Activated T-helper 17 cell treated with anti-CD3 and anti-CD28 coated beads, Interleukin-2, amount 50 U/mL, for 72 hours (primary cell): ENCODE measurements around the gene ROBO3. TPM values are rescaled to one million over a fixed set of nuclear protein-coding genes. Genes with fewer than 3 reads are reported as not detected.

Source experiments
- ATAC-seq: fragments of 150-1000 bp; cut with Tn5 transposase; replicated peaks from 2 replicates; pipeline ENCODE4 v1.10.0; 2021; ENCODE audit warnings: mild to moderate bottlenecking, moderate library complexity
- H3K27ac Mint-ChIP-seq: one replicate; pipeline ENCODE4 v1.8.0; 2022; ENCODE audit warnings: mixed read lengths
- H3K27me3 Mint-ChIP-seq: one replicate; pipeline ENCODE4 v1.8.0; 2022; ENCODE audit warnings: mixed read lengths
- H3K36me3 Mint-ChIP-seq: one replicate; pipeline ENCODE4 v1.8.0; 2022; ENCODE audit warnings: low read depth, mild to moderate bottlenecking, mixed read lengths
- H3K4me1 Mint-ChIP-seq: one replicate; pipeline ENCODE4 v1.8.0; 2022; ENCODE audit warnings: mixed read lengths
- H3K4me3 Mint-ChIP-seq: one replicate; pipeline ENCODE4 v1.8.0; 2022; ENCODE audit warnings: mild to moderate bottlenecking, mixed read lengths
- H3K9me3 Mint-ChIP-seq: one replicate; pipeline ENCODE4 v1.8.0; 2022; ENCODE audit warnings: mixed read lengths
- total RNA-seq, 2 donors: library from RNA; stranded (reverse); gene quantifications; one replicate each; pipeline ENCODE4 v1.2.3, GENCODE V29; 2022

The ROBO3 gene
- total RNA-seq, 2 donors from 2014 or later = 8.1 TPM

DNA sequence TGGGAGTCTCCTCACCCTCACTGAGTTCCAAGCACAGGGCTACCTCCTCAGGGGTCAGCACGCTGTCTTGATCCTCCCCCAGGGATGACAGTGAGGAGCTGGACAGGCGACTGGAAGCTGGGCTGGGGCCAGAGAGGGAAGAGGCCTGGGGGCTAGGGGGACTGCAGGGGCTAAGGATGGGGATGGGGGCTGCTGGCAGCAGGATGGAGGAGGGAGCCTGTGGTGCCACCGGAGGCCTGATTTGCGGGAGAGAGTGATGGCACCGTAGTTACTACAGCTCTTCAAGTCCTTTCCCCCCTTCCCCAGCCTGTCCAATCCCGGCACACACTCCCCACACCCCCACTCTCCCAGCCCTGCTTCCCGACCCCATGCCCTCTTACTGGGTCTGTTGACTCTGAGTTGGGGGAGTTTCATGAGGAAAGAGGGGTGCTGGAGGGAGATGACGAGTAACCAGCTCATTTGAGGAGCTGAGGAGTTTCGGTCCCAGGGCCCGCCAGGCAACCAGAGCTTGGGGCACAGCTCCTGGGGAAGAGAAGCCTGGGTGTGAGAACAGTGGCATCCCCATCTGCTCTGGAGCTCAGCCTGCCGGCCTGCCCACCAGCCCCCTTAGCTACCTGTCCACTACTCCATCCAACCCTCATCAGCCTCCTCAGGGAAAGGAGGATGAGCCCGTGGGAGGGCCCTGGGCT is 21.9 kb downstream of the ROBO3 start:
- Mint-ChIP-seq H3K4me3 (no peak overlapping the region), H3K27ac (no peak overlapping the region), H3K9me3 (no peaks in the 10 kb centered on the region), H3K27me3 (peaks cover 18% of the 10 kb centered on the region), H3K4me1 (no peaks in the 10 kb centered on the region), H3K36me3 (no peaks in the 10 kb centered on the region)
- no peak for ATAC-seq

DNA sequence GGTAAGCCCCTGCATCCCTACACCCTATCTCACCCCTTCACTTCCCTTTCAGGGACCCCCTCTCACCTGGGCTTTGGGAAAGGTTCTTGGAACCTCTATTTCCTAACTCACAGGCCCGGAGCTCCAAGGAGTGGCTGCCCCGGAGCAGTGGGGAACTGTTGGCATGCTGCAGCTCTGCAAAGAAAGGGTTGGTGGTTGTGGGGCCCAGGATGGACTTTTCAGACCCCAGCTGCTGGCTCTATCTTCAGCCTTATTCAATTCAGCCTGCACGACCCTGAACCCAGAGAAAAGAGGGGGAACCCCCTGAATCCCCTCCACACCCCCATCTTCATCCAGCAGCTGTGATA is 22.4 kb downstream of the ROBO3 start:
- H3K27ac Mint-ChIP-seq = no peak overlapping the region
- peaks cover 18% of the 10 kb centered on the region for H3K27me3 Mint-ChIP-seq
- H3K4me1 Mint-ChIP-seq = no peaks in the 10 kb centered on the region
- no peaks in the 10 kb centered on the region for H3K9me3 Mint-ChIP-seq
- H3K36me3 Mint-ChIP-seq = no peaks in the 10 kb centered on the region
- H3K4me3 Mint-ChIP-seq = no peak overlapping the region
- no peak for ATAC-seq

DNA sequence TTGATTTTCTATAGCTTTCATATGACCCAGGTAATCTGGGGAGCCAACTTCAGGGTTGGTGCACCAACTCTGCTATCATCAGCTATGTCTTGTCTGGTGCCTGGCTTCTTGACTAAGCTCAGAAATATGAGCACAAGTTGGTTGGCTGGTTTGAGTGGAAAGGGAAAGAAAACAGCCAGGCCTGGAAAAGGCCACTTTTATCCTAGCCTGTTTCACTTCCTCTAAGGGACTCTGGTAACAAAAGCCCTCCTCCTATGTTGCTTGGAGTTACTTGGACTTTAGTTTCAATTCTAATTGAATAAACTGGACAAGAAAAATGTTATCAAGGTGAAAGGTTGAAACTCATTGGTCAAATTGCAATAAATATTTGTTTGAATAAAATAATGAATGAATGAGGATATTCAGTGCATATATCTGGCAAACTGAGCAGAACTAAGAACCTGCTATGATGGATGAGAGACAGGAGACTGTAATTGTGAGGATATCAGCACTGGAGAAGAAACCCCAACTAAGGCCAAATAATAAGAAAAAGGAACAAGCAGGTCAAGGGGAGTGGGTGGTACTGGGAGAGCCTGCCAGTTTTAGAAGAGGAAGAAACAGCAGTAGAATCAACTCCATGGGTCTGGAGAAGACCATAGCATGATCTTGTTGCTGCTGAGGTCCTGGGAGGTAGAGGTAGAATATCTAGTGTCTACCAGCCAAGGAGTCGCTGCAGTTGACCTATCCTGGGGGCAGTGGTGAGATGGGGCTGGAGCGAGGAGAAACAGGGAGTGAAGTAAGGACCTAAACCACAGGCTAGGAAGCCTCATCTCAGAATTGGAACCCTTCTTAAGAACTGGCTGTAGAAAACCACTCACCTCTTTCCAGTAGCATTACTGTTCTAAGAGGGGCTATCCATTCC is 24.2 kb downstream of the ROBO3 start:
- Mint-ChIP-seq H3K4me3 (no peak overlapping the region), H3K9me3 (no peaks in the 10 kb centered on the region), H3K36me3 (no peaks in the 10 kb centered on the region), H3K27ac (no peak overlapping the region), H3K4me1 (no peaks in the 10 kb centered on the region), H3K27me3 (peaks cover 18% of the 10 kb centered on the region)
- ATAC-seq = no peak

DNA sequence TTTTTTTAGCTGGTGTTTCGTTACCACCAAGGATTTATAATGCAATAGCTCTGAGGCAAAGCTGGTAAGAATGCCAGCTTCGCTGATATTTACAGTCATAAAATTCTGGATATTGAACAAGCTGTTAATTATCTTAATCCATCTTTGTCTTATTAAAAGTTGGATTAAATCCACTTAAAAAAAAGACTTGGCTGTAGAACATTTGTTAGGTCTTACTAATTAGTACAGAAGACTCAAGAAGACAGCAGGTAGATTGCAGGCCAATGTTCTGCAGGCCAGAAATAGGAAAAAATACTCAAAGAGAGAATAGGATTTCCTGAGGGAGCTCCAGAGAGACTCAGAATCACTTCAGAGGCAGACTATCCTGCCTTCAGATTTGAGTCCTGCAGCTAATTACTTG is 24.9 kb downstream of the ROBO3 start:
- Mint-ChIP-seq H3K4me1 (no peaks in the 10 kb centered on the region), H3K36me3 (no peaks in the 10 kb centered on the region), H3K27me3 (peaks cover 18% of the 10 kb centered on the region), H3K27ac (no peak overlapping the region), H3K9me3 (no peaks in the 10 kb centered on the region), H3K4me3 (no peak overlapping the region)
- ATAC-seq = no peak

DNA sequence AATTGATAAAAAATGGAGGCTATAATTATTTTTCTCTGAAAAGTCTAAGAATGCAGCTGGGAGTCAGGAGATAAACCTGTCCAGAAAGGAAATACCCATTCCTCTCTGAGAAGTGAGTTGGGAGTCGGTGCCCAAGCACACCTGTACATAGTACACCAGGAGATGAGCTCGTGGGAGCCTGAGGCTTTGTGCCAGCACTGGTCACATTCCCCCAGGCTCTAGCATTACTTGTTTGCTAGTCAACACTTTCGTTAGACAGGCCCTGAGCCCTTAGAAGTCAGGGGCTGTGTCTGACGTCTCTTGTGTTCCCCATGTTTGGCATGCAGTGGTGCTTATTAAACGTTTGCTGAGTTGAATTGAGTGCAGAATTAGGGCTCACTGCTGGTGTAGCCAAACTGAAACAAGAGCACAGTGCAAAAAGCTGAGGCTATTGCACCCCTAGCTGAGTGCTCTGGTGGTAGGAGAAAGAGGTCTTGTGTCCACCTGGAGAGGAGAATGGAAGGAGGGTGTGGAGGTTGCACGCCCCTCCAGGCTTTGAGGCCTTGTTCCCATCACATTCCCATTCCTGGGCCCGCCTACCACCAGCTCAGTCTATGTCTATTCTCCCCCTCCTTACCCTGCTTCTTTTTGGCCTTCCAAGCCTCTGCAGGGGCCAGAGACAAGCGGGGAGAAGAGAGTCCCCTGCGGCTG is 25.6 kb downstream of the ROBO3 start:
- no peak overlapping the region for H3K4me3 Mint-ChIP-seq
- H3K27me3 Mint-ChIP-seq = peaks cover 13% of the 10 kb centered on the region
- H3K4me1 Mint-ChIP-seq = no peaks in the 10 kb centered on the region
- no peak overlapping the region for H3K27ac Mint-ChIP-seq
- ATAC-seq = no peak
- H3K36me3 Mint-ChIP-seq = no peaks in the 10 kb centered on the region
- no peaks in the 10 kb centered on the region for H3K9me3 Mint-ChIP-seq

DNA sequence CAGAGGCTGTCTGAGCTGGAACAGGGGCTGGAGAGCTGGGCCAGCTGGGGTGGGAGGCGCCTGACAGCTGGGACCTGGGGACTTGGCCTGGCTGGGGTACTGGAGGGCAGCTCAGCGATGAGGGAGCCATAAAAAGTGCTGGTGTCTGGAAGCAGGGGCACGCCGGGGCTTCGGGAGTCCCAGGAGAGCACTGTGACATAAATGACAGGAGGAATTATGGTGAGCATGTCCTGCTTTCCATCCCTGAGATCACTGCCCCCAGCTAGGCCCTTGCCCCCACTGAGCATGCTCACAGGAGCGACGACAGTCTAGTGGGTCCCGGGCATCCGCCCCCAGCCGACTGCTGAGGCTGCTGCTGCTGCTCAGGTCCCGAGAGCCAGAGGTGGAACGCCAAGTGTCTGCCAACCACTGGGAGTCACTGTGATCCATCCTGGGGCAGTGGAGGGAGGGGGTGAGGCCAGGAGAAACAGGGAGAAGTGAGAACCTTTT is 26.2 kb downstream of the ROBO3 start:
- Mint-ChIP-seq H3K27ac (no peak overlapping the region), H3K27me3 (peaks cover 8% of the 10 kb centered on the region), H3K9me3 (no peaks in the 10 kb centered on the region), H3K4me1 (no peaks in the 10 kb centered on the region), H3K36me3 (no peaks in the 10 kb centered on the region), H3K4me3 (no peak overlapping the region)
- ATAC-seq = no peak

DNA sequence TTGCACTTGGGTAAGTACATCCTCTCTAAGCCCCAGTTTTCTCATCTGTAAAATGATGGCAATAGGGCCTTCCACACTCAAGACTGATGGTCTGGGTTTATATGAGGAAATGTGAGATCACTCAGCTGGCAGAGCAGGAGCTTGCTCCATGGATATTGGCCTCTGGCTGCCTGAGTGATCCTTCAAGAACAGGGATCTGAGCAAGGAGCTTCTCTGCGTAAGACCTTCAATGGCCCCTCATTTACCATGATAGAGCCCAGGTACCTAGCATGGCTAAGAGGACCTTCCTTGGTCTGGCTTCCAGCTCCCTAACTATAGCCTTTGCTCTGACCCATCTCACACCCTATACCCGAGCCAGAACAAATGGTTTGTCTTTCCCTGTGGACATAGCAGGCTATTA is 26.9 kb downstream of the ROBO3 start:
- no peak overlapping the region for H3K27ac Mint-ChIP-seq
- H3K9me3 Mint-ChIP-seq = no peaks in the 10 kb centered on the region
- ATAC-seq = no peak
- peaks cover 4% of the 10 kb centered on the region for H3K27me3 Mint-ChIP-seq
- H3K36me3 Mint-ChIP-seq = no peaks in the 10 kb centered on the region
- no peaks in the 10 kb centered on the region for H3K4me1 Mint-ChIP-seq
- H3K4me3 Mint-ChIP-seq = no peak overlapping the region

DNA sequence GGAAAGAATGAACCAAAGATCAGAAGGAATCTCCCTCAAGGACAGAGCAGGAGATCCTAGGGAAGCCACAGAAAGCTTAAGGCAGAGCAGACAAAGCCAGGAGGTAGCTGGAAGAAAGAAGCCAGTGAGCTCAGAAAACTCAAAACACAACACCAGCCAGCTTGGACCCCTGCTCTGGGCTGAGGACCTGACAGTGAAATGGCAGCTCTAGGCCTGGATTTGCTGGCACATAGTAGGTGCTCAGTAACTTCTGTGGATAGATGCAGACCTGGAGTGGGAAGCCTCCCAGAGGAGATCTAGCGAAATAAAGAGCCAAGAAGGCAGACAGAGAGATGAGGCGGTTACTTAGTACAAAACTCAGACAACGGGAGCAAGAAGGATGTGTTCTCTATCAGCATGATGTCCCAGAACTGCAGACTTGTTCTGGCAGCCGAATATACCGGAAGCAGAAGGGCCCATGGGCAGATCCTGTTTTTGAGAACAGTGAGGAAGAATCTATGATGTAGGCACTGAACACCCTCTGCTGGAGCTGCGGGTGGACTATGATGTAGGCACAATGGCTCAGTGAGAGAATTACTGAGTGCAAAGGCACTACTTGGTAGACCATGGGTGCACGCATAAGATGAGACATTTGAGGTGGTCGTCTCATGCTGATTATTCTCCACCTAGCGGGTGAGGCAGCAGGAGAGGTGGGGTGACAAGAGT is 27.7 kb downstream of the ROBO3 start:
- ATAC-seq = no peak
- Mint-ChIP-seq H3K27ac (no peak overlapping the region), H3K27me3 (peaks cover 8% of the 10 kb centered on the region), H3K9me3 (no peaks in the 10 kb centered on the region), H3K4me1 (no peaks in the 10 kb centered on the region), H3K4me3 (no peak overlapping the region), H3K36me3 (no peaks in the 10 kb centered on the region)

DNA sequence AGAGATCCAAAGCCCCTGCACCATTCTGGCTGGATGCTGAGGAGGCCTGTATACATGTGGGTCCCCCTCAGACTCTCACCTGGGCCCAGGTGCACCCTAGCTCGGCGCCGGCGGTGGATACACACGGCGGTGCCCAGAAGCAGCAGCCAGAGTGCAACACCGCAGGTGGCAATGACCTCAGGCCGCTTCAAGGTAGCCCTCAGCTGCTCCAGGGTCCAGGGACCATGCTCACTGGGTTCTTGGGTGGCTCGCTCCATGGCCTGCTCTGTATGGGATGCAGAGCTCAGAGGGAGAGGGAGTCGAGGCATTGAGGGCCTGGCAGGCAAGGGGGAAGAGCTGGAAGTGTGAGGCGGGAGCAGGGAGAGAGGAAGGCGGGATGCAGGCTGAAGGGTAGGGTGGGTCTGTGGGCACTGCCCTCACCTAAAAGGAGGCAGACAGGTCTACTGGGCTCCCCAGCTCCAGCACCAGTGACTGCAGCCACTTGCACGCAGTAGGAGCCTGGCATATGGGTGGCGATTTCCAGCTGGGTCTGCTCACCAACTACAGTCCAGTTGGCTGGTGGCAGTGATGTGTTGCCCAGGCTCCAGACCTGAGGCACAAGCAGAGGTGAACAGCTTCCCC is 28.7 kb downstream of the ROBO3 start:
- no peak overlapping the region for H3K27ac Mint-ChIP-seq
- peaks cover 4% of the 10 kb centered on the region for H3K27me3 Mint-ChIP-seq
- no peaks in the 10 kb centered on the region for H3K4me1 Mint-ChIP-seq
- H3K36me3 Mint-ChIP-seq = no peaks in the 10 kb centered on the region
- H3K4me3 Mint-ChIP-seq = no peak overlapping the region
- H3K9me3 Mint-ChIP-seq = no peaks in the 10 kb centered on the region
- no peak for ATAC-seq

DNA sequence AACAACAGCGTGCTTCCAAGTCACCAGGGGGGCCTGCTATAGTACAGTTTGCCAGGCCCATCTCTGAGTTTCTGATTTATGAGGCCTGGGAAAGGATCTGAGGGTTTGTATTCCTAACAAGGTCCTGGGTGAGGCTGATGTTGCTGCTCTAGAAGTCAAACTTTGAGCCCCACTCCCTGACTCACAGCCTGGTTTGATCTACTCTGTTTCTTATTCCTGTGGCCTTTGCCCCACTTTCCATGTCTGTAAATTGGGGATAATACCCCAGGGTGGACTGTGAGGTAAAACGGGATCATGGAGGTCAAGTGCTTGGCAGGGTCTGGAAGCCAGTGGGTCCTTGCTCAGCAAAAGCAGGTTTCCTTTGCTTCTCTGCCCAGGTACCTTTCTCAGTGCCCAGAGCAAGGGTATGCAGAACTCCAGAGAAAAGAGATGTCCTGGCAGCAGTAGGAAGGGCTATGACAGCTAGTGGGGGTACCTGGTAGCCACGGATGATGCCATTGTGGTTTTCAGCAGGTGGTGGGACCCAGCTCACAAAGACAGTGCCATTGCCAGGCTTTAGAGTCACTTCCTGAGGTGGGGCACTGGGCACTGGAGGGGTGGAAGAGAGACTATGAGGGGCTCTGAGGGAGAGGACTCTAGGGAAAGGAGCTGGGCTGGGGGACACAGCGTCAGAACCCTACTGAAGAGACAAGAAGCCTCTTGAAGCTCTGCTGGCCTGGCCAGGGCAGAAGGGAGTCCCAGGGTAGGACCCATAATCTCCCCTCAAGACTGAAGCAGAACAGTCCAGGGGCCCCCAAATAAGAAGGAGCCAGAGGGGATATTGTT is 29.6 kb downstream of the ROBO3 start:
- Mint-ChIP-seq H3K27me3 (peaks cover 7% of the 10 kb centered on the region), H3K27ac (no peak overlapping the region), H3K36me3 (no peaks in the 10 kb centered on the region), H3K4me1 (no peaks in the 10 kb centered on the region), H3K9me3 (no peaks in the 10 kb centered on the region), H3K4me3 (no peak overlapping the region)
- ATAC-seq = no peak

DNA sequence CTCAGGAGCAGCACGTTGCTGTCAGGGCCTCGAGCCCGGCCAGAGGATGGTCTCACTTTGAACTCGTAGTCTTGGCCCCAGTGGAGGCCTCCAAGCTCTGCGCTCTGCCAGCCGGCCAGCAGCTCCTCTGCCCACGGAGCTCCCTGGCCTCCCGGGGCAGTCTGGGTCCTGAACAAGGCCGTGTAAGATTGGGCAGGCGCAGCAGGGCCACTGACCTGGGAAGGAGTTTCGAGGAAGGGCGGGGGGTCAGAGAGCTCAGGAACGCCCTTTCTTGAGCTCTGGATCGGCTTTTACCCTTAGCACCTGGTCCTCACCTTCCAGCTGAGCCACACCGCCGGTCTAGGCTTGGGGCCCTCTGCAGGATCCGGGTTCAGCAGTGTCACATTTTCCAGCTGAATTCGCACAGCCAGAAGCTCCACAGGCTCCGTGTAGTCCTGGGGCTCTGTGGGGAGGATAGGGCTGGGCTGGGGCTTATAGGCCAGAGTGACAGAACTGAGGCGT is 30.3 kb downstream of the ROBO3 start:
- H3K27ac Mint-ChIP-seq = no peak overlapping the region
- no peaks in the 10 kb centered on the region for H3K9me3 Mint-ChIP-seq
- H3K36me3 Mint-ChIP-seq = no peaks in the 10 kb centered on the region
- no peak overlapping the region for H3K4me3 Mint-ChIP-seq
- no peak for ATAC-seq
- H3K4me1 Mint-ChIP-seq = no peaks in the 10 kb centered on the region
- peaks cover 8% of the 10 kb centered on the region for H3K27me3 Mint-ChIP-seq

DNA sequence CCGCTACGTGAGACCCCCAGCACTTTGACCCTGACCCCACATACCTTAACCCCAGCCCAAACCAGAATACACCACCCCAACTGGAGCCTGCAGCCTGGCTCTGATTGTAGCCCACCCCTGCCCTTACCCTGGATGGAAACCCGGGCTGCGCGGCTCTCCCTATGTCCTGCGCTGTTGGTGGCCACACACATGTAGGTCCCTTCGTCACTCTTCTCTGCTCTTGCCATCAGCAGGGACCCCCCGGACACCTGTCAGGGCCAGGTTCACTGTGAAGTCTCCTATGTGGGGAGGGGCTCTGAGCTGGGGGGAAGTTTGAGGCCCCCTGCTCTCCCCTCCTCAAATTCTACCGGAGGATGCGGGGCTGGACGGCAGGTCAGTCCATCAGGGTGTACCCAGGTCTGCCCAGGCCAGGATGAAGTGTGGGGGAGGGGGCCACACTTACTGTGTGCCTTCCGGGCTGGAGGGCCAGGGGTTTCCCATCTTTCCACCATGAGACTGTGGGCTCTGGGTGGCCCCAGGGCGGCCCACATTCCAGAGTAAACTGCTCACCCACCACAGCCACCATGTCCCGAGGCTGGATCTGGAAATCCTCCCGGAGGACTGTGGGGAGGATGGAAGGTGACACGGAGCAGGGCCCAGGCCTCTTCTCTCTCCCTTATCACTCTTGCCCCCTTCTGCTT is 31.0 kb downstream of the ROBO3 start:
- peaks cover 8% of the 10 kb centered on the region for H3K27me3 Mint-ChIP-seq
- H3K4me3 Mint-ChIP-seq = no peak overlapping the region
- H3K9me3 Mint-ChIP-seq = no peaks in the 10 kb centered on the region
- ATAC-seq = no peak
- no peaks in the 10 kb centered on the region for H3K36me3 Mint-ChIP-seq
- H3K4me1 Mint-ChIP-seq = no peaks in the 10 kb centered on the region
- no peak overlapping the region for H3K27ac Mint-ChIP-seq
